GM12865 (cell line): ENCODE data around the gene HSPA1L.
"Not testable (repeated sequence)": the region's sequence is repeated elsewhere in the genome, so short reads cannot be mapped to it uniquely, and the experiment has no call there.

ENCODE experiments used
- DNase-seq: peaks from one replicate; pipeline ENCODE4 v3.0.0; 2010; ENCODE audit warnings: low read depth
- H3K4me3 ChIP-seq: 2 replicates; pipeline ENCODE4 v1.5.1; 2011; ENCODE audit warnings: mild to moderate bottlenecking, low read depth, low read length, control low read depth
- CTCF ChIP-seq: IDR thresholded peaks from 2 replicates; pipeline ENCODE4 v1.5.1; 2011; ENCODE audit warnings: low read length, control low read depth, low read depth, inconsistent platforms; ENCODE audit not compliant: insufficient read depth; ENCODE audit errors: missing control alignments

HSPA1L gene

GRCh38 chr6:31844507-31844906 lies 29.4 kb upstream of the HSPA1L start:
- no peak for DNase-seq
- no peak overlapping the region for H3K4me3 ChIP-seq
- TF ChIP-seq CTCF: no peak

- DNase-seq: peak; percentile 59
- no peak overlapping the region for H3K4me3 ChIP-seq
- no peak for TF ChIP-seq CTCF
Observed at GRCh38 chr6:31842053-31842452, 27.0 kb upstream of the HSPA1L start.

GRCh38 chr6:31839779-31840126 lies 24.7 kb upstream of the HSPA1L start:
- DNase-seq, H3K4me3 ChIP-seq: not testable (repeated sequence)

DNA sequence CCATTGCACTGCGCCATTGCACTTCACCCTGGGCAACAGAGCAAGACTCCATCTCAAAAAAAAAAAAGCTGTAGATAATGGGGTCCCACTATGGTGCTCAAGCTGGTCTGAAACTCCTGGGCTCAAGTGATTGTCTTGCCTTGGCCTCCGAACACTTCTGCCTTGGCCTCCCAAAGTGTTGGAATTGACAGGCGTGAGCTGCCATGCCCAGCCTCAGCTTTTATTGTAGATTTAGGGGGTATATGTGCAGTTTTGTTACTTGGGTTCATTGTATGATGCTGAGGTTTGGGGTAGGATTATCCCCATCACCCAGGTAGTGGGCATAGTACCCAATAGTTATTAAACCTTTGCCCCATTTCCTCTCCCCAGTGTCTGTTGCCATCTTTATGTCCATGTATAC lies 23.9 kb upstream of the HSPA1L start:
- peak overlapping the region; percentile 76; the same call in 1 of the 2 replicates for H3K4me3 ChIP-seq
- no peak for TF ChIP-seq CTCF
- DNase-seq: no peak

DNA sequence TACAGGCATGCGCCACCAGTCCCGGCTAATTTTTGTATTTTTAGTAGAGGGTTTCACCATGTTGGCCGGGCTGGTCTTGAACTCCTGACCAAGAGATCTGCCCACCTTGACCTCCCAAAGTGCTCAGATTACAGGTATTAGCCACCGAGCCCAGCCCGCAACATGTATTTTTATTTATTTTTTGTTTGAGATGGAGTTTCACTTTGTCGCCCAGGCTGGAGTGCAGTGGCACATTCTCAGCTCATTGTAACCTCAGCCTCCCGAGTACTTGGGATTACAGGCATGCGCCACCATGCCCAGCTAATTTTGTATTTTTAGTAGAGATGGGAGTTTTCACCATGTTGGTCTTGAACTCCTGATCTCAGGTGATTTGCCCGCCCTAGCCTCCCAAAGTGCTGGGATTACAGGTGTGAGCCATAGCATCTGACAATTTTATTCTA lies 23.1 kb upstream of the HSPA1L start:
- H3K4me3 ChIP-seq: peak overlapping the region; percentile 76
- DNase-seq: not testable (repeated sequence)

DNA sequence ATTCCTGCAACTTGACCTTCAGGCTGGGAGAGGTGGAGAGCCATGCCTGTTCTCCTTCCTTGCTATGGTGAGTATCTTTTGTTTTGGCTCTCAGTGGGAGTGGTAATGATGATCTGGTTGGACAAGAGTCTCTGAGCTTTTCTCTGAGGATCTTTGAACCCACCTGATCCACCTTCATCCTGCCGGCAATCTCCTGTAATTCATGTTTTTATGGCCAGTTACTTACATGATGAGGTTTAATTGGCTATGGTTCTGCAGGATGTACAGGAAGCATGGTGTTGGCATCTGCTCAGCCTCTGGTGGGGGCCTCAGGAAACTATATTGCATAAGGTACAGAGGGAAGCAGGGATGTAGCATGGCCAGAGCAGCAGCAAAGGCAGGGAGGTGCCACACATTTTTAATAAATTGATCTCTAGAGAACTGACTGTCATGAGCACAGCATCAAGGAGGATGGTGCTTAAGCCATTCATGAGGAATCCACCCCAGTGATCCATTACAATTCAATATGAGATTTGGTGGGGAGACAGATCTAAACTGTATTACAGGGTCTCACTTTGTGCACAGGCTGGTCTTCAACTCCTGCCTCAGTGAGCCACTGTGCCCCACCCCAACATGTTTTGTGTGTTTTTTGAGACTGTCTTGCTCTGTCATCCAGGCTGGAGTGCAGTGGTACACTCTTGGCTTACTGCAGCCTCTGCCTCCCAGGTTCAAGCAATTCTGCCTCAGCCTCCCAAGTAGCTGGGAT lies 22.5 kb upstream of the HSPA1L start:
- H3K4me3 ChIP-seq: peak overlapping the region; percentile 76
- TF ChIP-seq CTCF: no peak
- DNase-seq: no peak

DNA sequence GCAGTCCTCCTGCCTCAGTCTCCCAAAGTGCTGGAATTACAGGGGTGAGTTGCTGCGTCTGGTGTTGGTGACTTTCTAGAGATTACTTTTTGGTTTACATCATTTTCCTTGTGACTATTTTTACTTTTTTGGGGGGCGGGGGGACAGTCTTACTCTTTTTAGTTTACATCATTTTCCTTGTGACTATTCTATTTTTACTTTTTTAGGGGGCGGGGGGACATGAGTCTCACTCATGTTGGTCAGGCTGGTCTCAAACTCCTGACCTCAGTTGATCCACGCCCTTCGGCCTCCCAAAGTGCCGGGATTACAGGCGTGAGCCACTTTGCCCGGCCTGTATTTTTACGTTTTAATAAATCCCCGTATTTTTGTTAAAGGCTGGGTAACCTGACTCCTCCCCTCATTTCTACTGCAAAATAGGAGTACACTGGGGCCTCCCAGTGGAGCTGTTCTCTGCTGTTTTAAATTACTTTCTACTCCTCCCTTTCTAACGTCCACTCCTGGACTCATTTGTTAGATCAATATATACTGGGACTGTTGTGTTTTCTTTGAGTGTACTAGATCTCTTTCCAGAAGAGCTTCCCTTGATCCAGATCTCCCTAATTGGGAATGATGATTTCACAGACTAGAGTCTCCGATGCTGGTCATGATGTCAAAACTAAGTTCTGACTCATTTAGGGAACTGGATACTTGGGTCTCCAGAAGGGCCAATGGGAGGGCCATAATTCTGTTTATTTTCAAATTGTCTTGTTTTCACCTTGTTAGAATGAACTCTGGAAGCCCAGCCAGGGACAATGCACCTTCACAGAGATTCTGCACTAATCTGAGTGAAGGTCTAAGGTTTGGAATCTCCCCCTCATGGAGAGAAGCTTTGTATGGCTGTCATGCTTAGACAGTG lies 21.6 kb upstream of the HSPA1L start:
- H3K4me3 ChIP-seq: peak overlapping the region; percentile 76
- TF ChIP-seq CTCF: no peak
- no peak for DNase-seq
